Measurements from ENCODE around the gene MYH16.

The MYH16 gene

GRCh38 chr7:99296471-99296870, 23.8 kb downstream of the MYH16 start:
- TF ChIP-seq, protein P1, sequence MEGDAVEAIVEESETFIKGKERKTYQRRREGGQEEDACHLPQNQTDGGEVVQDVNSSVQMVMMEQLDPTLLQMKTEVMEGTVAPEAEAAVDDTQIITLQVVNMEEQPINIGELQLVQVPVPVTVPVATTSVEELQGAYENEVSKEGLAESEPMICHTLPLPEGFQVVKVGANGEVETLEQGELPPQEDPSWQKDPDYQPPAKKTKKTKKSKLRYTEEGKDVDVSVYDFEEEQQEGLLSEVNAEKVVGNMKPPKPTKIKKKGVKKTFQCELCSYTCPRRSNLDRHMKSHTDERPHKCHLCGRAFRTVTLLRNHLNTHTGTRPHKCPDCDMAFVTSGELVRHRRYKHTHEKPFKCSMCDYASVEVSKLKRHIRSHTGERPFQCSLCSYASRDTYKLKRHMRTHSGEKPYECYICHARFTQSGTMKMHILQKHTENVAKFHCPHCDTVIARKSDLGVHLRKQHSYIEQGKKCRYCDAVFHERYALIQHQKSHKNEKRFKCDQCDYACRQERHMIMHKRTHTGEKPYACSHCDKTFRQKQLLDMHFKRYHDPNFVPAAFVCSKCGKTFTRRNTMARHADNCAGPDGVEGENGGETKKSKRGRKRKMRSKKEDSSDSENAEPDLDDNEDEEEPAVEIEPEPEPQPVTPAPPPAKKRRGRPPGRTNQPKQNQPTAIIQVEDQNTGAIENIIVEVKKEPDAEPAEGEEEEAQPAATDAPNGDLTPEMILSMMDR (IDR thresholded peaks at IDR 0.05; ENCODE audit: low read depth, low read length) = no peak
- H3K4me3 ChIP-seq (ENCODE audit: low read depth, low read length) = no peak overlapping the region
- in situ Hi-C loops (cut with HindIII; ENCODE audit: low sequenced_read_pairs) = no loop called here
- DNase-seq (ENCODE audit: low read depth, low spot score) = no peak

- in situ Hi-C loops (cut with HindIII; ENCODE audit: low sequenced_read_pairs) = no loop called here
- DNase-seq (ENCODE audit: low read depth, low spot score) = no peak
- H3K4me3 ChIP-seq (ENCODE audit: low read depth, low read length) = no peak overlapping the region
- TF ChIP-seq, protein P1 (IDR thresholded peaks at IDR 0.05; ENCODE audit: low read depth, low read length) = no peak
Measured at GRCh38 chr7:99301496-99301895, 28.9 kb downstream of the MYH16 start.

DNA sequence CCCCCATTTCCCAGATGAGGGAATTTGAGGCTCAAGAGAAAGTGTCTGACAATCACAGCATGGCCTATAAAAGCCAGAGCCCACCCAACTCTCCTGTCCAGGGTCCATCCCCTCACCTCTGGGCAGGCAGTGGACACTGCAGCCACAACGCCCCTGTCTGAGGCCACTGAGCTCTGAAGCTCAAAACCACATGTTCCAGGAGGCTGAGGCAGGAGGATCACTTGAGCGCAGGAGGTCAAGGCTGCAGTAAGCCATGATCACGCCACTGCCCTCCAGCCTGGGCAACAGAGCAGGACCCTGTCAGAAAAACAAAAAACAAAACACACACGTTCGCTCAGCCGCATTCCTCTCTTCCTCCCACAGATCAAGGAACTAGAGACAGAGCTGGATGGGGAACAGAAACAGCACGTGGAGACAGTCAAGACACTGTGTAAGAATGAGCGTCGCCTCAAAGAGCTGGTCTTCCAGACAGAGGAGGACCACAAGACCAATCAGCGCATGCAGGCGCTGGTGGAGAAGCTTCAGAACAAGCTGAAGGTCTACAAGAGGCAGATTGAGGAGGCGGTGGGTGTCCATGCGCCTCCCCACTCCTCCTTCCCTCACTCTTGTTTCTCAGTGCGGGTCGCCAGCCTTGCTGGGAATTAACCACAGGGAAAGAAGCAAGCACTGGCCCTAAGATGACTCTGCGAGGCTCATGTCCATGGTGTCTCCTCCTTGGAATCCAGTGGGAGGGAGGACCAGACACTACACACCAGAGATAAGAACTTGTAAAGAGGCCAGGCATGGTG, 33.0 kb downstream of the MYH16 start:
- in situ Hi-C loops (cut with HindIII; ENCODE audit: low sequenced_read_pairs) = no loop called here
- H3K4me3 ChIP-seq (ENCODE audit: low read depth, low read length) = no peak overlapping the region
- no peak for DNase-seq (ENCODE audit: low read depth, low spot score)
- TF ChIP-seq, protein P1 (IDR thresholded peaks at IDR 0.05; ENCODE audit: low read depth, low read length) = no peak

- in situ Hi-C loops (cut with HindIII; ENCODE audit: low sequenced_read_pairs) = no loop called here
- H3K4me3 ChIP-seq (ENCODE audit: low read depth, low read length) = no peak overlapping the region
- TF ChIP-seq, protein P1 (IDR thresholded peaks at IDR 0.05; ENCODE audit: low read depth, low read length) = no peak
- no peak for DNase-seq (ENCODE audit: low read depth, low spot score)
Measured at GRCh38 chr7:99308461-99309074, 35.9 kb downstream of the MYH16 start.

DNA sequence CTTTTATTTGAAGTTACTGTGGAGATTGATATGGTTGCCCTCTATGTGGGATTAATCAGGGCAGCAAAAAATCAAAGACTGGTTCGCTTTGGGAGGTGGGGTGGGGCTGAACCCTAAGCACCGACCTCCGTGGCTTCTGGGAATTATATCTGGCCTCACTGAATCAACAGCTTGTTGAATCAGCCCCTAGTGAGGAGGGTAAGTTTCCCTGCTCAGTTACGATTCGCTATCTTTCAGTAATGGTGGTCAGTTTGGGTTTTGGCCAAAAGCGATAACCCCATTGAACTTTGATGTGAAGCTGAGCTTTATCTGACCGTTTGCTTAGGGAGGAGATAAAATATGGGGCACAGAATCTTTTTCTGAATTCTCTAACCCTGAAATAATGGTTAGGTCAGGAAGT, 36.5 kb downstream of the MYH16 start:
- no peak for DNase-seq (ENCODE audit: low read depth, low spot score)
- TF ChIP-seq, protein P1 (IDR thresholded peaks at IDR 0.05; ENCODE audit: low read depth, low read length) = no peak
- in situ Hi-C loops (cut with HindIII; ENCODE audit: low sequenced_read_pairs) = no loop called here
- H3K4me3 ChIP-seq (ENCODE audit: low read depth, low read length) = no peak overlapping the region

GRCh38 chr7:99310004-99310403, 37.4 kb downstream of the MYH16 start:
- no peak for DNase-seq (ENCODE audit: low read depth, low spot score)
- in situ Hi-C loops (cut with HindIII; ENCODE audit: low sequenced_read_pairs) = no loop called here
- TF ChIP-seq, protein P1 (IDR thresholded peaks at IDR 0.05; ENCODE audit: low read depth, low read length) = no peak
- H3K4me3 ChIP-seq (ENCODE audit: low read depth, low read length) = no peak overlapping the region

Data from astrocyte of the spinal cord (primary cell).